Erythroblast (primary cell): ENCODE results near the gene CREG2.

Source experiments
- DNase-seq, 2 experiments: peaks; one replicate each; lab custom pipeline; 2025; lab: John Stamatoyannopoulos, UW
- GATA1 ChIP-seq: IDR thresholded peaks from 2 replicates; pipeline ENCODE4 v1.6.1; 2011; ENCODE audit warnings: low read depth, mild to moderate bottlenecking, control low read depth, low read length, moderate library complexity
- POLR2A ChIP-seq: IDR thresholded peaks from 2 replicates; pipeline ENCODE4 v1.6.1; 2011; ENCODE audit warnings: mild to moderate bottlenecking, low read length

CREG2 gene

DNA sequence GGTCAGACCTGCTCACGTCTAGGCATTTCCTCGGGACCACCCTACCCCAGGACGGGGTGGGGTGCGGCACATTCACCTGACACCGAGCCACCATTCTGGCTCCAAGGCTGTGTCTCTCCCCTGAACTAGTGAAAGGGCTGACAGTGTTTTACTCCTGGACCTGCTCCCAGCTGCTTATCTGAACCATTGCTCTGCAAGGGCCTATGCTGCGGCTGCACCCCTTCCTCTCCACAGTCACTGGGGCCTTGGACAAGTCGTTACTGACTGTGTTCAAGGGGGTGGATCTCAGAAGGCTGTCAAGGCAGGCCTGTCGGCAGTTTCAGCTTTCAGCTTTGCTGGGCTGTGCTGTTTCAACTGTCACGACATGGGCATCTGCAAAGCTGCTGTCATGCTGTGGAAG, 11.7 kb downstream of the CREG2 start:
- no peak for TF ChIP-seq GATA1
- TF ChIP-seq POLR2A = no peak
- no peak for DNase-seq

DNA sequence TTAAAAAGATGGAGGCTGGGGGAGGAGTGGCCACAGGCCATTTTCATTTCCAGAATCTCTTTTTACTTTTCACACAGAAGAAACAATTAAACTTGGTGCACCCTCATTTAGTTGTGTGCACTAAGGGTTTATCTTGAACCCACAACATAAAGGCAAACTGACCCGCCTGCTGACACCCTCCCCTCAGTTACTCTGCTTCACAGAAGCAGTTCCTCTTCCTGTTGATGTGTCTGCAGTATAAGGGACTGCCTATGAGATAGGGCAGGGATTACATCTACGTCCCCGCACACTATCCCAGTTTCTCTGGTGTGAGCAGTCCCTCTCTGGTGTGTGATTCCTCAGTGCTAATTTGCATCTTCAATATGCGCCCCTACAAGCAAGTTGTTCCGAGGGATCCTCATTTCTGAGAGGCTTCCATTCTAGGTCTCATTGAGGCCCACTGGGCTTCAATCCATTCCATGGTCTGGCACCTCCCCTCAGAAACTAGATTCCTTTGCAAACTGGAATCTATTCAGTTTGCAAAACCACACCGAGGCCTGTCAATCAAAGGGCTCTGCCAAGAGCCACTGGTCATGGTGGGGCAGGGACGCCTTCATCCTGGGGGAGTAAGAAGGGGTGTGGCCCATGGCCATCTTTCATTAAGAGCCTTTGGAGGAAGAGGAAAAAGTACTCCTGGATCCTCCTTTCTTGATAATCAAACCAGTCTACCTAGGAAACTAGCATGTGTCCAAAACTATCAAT, 12.3 kb downstream of the CREG2 start:
- DNase-seq = no peak
- TF ChIP-seq GATA1 = no peak

DNA sequence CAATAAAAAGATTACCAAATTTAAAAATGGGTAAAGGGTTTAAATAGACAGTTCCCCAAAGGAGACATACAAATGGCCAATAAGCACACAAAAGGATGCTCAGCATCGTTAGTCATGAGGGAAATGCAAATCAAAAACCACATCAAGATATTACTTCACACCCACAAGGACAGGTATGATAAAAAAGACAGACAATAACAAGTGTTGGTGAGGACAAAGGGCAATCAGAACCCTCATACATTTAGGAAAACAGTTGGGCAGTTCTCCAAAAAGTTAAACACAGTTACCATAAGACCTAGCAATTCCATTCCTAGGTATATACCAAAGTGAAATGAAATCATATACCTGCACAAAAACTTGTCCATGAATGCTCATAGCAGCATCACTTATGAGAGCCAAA, 14.5 kb downstream of the CREG2 start:
- no peak for DNase-seq
- TF ChIP-seq GATA1 (no peak), POLR2A (no peak)

DNA sequence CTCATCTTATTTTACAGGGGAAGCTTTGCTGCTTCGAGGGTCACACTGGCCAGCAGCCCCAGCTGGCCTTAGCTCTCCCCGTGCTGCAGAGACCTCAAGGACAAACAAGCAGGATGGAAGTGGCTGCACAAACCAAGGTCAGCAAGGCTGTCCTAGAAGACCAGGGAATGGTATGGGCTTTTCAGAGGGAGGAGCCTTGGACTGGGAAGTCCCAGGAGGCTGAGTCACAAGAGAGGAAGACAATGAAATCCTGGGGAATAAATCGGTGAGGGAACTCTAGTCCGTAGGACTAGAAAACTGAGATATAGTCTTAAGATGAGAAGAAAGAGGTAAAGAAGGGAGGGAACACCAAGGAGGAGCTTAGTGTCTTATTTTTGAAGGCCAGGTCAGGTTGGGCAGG, 15.7 kb downstream of the CREG2 start:
- no peak for TF ChIP-seq POLR2A
- no peak for TF ChIP-seq GATA1
- DNase-seq = no peak

DNA sequence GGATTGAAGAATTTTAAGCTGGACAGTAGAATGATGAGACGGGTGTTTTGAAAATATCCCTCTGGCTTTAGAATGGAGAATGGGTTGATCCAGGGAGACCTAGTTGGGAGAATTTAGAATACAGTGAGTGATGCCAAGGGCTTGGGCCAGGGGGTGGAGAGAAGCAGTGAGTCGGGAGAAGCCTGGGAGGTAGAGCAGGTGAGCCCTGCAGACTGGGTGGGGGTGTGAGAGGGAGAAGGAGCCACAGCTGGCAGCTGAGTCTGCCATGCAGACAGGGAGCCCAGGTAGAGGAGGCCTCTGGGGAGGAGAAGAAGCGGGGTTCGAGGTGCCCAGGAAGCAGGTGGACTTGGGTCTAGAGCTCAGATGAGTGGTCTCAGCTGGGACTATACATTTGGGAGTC, 18.2 kb downstream of the CREG2 start:
- no peak for DNase-seq
- TF ChIP-seq POLR2A (no peak), GATA1 (no peak)

DNA sequence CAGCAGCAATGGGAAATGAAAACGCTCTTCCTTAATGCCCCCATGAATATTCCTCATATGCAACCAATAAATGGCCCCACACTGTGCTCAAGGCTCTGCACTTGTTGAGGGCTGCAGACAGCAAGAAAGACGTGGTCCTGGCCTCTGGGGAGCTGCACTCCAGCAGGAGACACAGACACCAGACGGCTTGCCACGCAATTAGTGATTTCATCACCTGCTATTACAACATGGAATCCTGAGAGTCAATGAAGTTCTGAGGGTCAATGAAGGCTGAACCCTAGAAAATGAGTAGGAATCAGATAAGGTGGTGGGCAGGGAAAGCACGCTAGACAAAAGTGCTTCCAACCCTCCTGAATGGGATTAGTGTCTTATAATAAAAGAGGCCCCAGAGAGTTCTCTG, 18.9 kb downstream of the CREG2 start:
- TF ChIP-seq POLR2A (no peak), GATA1 (no peak)
- DNase-seq = no peak

DNA sequence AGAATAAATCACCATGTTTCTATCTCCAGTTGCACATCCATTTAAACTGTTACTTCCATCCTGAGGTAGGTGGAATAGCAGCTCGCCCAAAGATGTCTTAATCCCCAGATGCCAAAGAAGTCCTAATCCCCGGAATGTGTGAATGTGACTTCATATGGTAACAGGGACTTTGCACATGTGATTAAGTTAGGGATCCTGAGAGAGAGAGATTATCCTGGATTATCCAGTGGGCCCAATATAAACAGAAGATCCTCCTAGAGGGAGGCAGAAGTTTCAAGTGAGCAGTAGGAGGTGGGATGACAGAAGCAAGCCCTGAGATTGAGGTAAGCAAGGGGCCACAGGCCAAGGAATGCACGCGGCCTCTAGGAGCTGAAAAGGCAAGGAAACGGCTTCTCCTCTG, 19.8 kb downstream of the CREG2 start:
- no peak for DNase-seq
- TF ChIP-seq POLR2A (no peak), GATA1 (no peak)

DNA sequence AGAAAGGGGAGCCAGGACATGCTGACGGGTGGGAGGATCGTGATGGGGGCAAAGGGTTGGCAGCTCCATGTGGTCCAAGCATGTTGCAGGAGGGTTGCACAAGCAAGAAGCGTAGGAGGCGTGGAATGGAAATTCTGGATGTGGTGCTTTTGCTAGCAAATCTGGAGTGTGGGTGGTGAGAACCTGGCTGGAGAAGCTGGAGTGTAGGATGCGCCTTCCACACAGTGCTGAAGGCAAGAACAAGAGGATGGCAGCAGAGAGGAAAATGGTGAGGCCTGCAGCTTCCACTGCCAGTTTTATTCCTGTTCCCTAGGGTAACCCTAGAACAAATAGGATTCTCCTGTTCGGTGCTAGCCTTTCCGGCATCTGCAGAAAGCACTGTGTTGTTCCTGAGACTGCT, 22.4 kb downstream of the CREG2 start:
- TF ChIP-seq GATA1 = no peak
- TF ChIP-seq POLR2A = no peak

DNA sequence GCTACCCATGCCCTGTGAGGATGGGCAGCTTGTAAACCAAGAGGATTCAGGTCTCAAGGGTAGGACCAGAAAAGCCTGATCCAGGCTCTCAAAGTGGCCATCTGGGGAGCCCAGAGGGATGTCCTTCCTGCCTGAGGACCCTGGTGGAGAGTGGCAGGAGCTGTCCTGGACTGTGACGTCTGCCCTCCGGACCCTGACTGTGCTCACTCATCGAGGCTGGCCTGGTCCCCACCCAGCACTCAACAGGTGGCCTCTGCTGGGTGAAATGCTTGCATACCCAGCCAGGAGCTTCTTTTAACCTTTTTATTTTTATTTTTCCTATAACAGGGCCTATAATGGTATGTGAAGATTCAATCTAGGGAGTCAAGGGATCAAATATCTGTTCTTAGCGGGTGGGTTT, 24.5 kb downstream of the CREG2 start:
- DNase-seq = no peak
- TF ChIP-seq GATA1 = no peak
- no peak for TF ChIP-seq POLR2A

More for the DNA sequence above, 22.4 kb downstream of the CREG2 start:
- no peak for DNase-seq

DNA sequence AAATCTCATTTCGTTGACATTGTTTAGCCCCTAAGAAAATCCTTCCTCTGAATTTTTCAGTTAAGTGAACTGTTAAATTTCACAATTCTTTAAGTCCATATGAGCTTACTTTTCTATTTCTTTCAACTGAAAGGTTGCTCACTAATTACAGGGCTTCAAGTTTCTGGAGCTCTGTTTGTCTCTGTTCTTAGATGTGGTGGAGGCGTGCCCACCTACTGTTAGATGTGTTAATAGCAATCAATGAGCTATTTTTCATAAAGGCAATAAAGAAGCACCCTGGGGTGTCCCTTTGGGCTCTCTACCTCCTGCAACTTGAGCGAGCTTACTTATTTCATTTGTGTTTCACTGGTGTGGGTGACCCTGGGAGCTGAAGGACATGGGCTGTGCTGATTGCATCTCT, 25.0 kb downstream of the CREG2 start:
- TF ChIP-seq POLR2A (no peak), GATA1 (no peak)
- DNase-seq = no peak

DNA sequence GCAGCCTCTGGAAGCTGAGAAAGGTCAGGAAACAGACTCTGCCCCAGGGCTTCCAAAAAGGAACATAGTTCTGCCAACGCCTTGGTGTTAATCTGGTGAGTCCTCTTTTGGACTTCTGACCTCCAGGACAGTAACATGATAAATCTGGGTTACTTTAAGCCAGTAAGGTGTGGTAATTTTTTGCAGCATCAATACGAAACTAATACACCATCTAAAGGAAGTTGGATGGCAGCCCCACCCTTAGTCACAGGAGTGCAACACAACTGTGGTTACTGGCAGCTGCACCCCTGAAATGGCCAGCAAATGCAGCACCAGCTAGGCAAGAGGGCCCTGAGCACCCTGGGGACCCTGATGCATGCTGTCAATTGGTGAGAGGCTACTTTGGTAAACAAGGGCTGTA, 25.8 kb downstream of the CREG2 start:
- DNase-seq = no peak
- TF ChIP-seq GATA1 = no peak
- no peak for TF ChIP-seq POLR2A

DNA sequence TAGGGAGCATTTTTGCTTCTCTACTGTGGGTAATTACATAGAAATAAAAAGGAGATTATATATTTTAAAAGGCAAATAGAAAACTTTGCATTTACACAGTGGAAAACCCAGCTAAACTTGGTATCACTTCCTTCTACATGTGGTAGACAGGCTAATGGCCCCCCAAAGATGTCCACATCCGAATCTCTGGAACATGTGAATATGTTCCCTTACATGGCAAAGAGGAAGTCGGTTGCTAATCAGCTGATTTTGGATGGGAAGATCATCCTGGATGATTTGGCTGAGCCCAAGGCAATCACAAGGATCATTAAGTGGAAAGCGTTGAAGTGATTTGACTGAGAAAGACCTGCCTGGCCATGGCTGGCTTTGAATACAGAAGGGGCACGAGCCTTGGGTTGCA, 26.2 kb downstream of the CREG2 start:
- TF ChIP-seq GATA1 = no peak
- TF ChIP-seq POLR2A = no peak
- no peak for DNase-seq

DNA sequence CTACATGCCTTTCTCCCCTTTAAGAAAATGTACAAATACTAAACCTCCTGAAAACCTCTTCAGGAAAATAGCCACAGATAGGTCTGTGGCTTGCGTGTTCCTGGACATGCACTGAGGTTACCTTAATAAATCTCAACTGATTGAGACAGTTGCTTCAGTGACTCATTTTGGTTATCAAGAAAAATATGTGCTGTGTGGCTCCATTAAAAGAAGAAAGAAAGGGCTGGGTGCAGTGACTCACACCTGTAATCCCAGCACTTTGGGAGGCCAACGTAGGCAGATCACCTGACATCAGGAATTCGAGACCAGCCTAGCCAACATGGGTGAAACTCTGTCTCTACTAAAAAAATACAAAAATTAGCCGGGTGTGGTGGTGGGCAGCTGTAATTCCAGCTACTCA, 27.1 kb downstream of the CREG2 start:
- DNase-seq = no peak
- TF ChIP-seq POLR2A (no peak), GATA1 (no peak)

DNA sequence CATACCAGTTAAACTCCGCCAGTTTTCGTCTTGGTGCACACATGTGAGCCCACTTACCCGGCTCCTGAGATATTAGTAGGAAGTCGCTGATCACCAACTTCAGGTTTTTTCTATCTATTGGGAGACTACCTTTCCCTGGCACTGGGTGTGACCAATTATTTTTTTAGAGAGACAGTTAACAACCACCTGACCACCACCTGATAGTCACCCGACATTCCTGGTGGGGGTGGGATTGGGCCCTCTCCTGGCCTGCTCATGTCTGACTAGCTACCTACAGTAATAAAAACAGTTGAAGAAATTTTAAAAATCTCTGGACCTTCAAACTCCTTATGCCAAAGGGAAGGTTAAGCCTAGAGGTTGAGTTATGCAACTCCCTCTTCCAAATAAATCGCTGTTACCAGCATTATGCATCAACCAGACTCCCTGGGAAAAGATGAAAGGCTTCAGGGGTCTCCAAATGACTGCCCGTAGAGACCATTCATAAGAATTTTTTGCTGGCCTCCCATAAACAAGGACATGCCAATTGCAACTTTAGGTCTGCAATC, 27.8 kb downstream of the CREG2 start:
- no peak for DNase-seq
- TF ChIP-seq GATA1 (no peak), POLR2A (no peak)

DNA sequence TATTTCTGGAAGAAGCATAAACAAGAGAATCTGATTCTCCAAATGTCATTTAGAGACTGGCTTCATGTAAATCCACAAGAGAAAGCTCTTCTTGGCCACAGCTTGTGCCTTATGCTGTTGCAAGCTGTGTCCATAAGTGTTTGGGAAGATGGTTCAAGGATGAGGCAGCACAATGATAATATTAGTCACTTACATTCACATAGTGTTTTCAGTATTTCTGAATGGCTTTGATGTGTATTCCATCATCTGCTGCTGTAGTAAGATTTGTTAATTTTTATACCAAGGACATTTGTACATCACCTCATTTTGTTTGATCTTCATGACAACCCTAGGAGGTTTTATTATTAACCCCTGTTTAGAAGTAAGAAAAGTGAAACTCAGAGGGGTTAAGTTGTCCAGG, 29.9 kb downstream of the CREG2 start:
- TF ChIP-seq GATA1 (no peak), POLR2A (no peak)

DNA sequence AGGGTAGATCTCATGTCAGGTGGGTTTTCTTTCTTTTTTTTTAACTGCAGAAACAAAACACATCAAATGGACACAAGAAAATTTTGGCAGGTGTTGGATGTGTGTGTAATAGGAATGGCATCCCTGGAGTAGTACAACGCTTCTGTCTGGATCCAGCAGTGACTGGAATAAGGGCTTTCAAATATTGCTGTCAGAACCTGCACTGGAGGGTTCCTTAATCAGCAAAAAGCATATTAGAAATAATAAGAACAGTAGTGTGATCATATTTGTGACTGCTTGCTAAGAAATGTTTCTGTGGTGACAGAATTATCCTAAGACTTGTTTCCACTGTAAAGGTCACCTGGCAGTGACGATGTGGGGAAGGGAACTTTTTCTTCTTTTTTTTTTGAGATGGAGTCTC, 30.8 kb downstream of the CREG2 start:
- no peak for DNase-seq
- TF ChIP-seq POLR2A (no peak), GATA1 (no peak)

More for the DNA sequence above, 29.9 kb downstream of the CREG2 start:
- no peak for DNase-seq
